Measurements from ENCODE around the gene TUBA8. TPM values are rescaled to one million over a fixed set of nuclear protein-coding genes. Genes with fewer than 3 reads are reported as not detected.

Gene TUBA8
- polyA plus RNA-seq, 1 experiment: 2.7 TPM

DNA sequence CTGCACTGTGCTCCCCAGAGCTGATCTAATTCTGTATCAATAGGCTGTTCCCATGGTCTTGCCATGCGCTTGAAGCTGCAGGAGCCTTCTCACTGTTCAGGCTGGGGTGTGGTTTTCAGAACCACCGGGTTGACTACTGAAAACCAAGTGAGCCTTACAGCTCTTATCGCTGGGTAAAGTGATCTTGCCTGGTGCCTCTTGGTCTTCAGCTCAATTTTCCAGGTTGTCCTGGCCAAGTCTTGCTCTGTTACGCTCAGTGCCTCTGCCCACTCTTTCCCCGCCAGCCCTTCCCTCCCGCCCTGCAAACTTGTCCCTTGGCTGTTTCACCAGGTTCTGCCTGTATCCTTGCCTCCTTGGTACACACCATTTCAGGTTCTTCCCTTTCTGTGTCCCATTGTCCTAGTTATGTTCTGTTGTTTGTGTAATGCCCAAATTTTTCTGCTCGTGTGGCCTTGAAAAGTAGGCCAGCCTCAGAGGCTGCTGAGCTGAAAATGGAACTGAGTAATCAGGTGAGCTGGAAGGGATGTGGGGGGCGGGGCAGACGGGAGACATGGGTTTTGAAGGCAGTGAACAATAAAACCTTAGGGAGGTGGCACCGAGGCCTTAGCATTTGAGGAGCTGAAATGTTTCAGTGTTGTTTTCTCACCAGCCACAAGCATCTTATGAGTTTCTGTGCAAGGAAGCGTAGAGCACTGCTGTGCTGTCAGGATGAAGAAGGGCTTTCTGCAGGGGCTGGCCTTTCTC lies 21.6 kb upstream of the TUBA8 start:
- DNase-seq (ENCODE audit: low read depth, low spot score): no peak
- no peaks in the 10 kb centered on the region; the same call in 1 of the 2 replicates for H3K9me3 ChIP-seq (ENCODE audit: control insufficient read depth, insufficient read depth, low read length)
- no peak for TF ChIP-seq CTCF (IDR thresholded peaks at IDR 0.05; ENCODE audit: low read depth, low read length)
- POLR2A ChIA-PET: interaction anchor here (1.5 kb wide), 1 partner anchor 11 kb away, joined by 4 read pairs; the partner anchor contains the start of gene PEX26
- no peak overlapping the region for H3K4me3 ChIP-seq (ENCODE audit: low read depth, low read length)
- H3K27ac ChIP-seq (ENCODE audit: low read depth, low read length): no peak overlapping the region
- H3K27me3 ChIP-seq (ENCODE audit: control insufficient read depth, insufficient read depth, low read length): no peaks in the 10 kb centered on the region
- CTCF ChIA-PET: interaction anchor here (1.2 kb wide), 1 partner anchor 13 kb away, joined by 4 read pairs; no protein-coding TSS in a partner anchor

DNA sequence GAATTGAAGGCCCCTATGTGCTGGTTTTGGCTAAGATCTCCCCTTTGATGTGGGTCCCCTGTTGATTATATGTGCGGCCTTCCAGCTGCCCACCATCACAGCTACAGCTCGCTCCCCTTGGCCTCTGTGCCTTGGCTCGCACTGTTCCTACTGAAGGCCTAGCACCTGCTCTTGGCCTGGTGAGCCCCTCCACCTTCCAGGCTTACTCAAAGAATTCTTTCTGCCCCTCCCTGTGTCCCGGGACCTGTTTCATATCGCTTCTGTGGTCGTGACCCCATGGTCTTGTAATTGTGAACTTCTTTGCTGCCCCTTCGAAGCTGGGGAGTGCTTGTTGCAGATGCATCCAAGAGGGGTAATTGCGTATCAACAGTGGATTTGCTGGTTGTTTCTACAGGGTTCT lies 20.3 kb upstream of the TUBA8 start:
- ChIA-PET CTCF (no interaction called here), POLR2A (no interaction called here)
- Histone ChIP-seq H3K27ac (ENCODE audit: low read depth, low read length) (no peak overlapping the region), H3K9me3 (ENCODE audit: control insufficient read depth, insufficient read depth, low read length) (no peaks in the 10 kb centered on the region; the same call in 1 of the 2 replicates), H3K27me3 (ENCODE audit: control insufficient read depth, insufficient read depth, low read length) (no peaks in the 10 kb centered on the region), H3K4me3 (ENCODE audit: low read depth, low read length) (no peak overlapping the region)
- no peak for TF ChIP-seq CTCF (IDR thresholded peaks at IDR 0.05; ENCODE audit: low read depth, low read length)
- no peak for DNase-seq (ENCODE audit: low read depth, low spot score)

- Histone ChIP-seq H3K9me3 (ENCODE audit: control insufficient read depth, insufficient read depth, low read length) (no peaks in the 10 kb centered on the region; the same call in 1 of the 2 replicates), H3K27ac (ENCODE audit: low read depth, low read length) (peak overlapping the region; percentile 83), H3K4me3 (ENCODE audit: low read depth, low read length) (peak overlapping the region; percentile 37), H3K27me3 (ENCODE audit: control insufficient read depth, insufficient read depth, low read length) (no peaks in the 10 kb centered on the region)
- POLR2A ChIA-PET: interaction anchor here (1.0 kb wide), 1 partner anchor 14 kb away, joined by 3 read pairs; the partner anchor contains the start of gene PEX26
- no peak for DNase-seq (ENCODE audit: low read depth, low spot score)
- CTCF ChIA-PET: no interaction called here
- no peak for TF ChIP-seq CTCF (IDR thresholded peaks at IDR 0.05; ENCODE audit: low read depth, low read length)
Observed at GRCh38 chr22:18091478-18091877, 19.1 kb upstream of the TUBA8 start.

- Histone ChIP-seq H3K27me3 (ENCODE audit: control insufficient read depth, insufficient read depth, low read length) (no peaks in the 10 kb centered on the region), H3K9me3 (ENCODE audit: control insufficient read depth, insufficient read depth, low read length) (no peaks in the 10 kb centered on the region; the same call in 1 of the 2 replicates), H3K27ac (ENCODE audit: low read depth, low read length) (peak overlapping the region; percentile 83), H3K4me3 (ENCODE audit: low read depth, low read length) (peak overlapping the region; percentile 37)
- CTCF ChIA-PET: no interaction called here
- POLR2A ChIA-PET: interaction anchor here (1.0 kb wide), 1 partner anchor 14 kb away, joined by 3 read pairs; the partner anchor contains the start of gene PEX26
- TF ChIP-seq CTCF (IDR thresholded peaks at IDR 0.05; ENCODE audit: low read depth, low read length): peak; percentile 11; the same call in 1 of the 2 replicates
- DNase-seq (ENCODE audit: low read depth, low spot score): no peak
Observed at GRCh38 chr22:18091916-18092526, 18.6 kb upstream of the TUBA8 start.

DNA sequence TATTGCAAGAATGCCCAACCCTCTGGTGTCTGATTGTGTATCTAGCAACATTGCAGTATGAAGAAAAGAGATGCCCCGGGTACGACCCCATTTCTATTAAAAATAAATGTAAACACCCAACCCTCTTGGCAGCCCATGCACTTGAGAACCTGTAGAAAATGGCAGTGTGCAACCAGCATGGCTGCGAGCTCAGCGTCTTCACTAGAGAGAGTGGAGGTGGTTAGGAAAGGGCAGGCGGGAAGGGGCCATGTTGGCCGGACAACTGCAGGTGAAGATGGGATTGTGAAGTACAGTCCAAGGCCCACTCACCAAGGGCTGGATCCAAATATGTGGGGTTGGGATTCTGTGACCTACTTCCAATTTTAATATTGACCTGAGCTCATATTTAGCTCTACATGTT lies 16.9 kb upstream of the TUBA8 start:
- ChIA-PET CTCF (interaction anchor here (2.4 kb wide), 1 partner anchor 17 kb away, joined by 8 read pairs; no protein-coding TSS in a partner anchor), POLR2A (no interaction called here)
- H3K4me3 ChIP-seq (ENCODE audit: low read depth, low read length): no peak overlapping the region

More for the DNA sequence above, 16.9 kb upstream of the TUBA8 start:
- Histone ChIP-seq H3K27me3 (ENCODE audit: control insufficient read depth, insufficient read depth, low read length) (no peaks in the 10 kb centered on the region), H3K27ac (ENCODE audit: low read depth, low read length) (no peak overlapping the region), H3K9me3 (ENCODE audit: control insufficient read depth, insufficient read depth, low read length) (no peaks in the 10 kb centered on the region)
- no peak for TF ChIP-seq CTCF (IDR thresholded peaks at IDR 0.05; ENCODE audit: low read depth, low read length)
- no peak for DNase-seq (ENCODE audit: low read depth, low spot score)
